Nephron (organoid): ENCODE measurements around the gene NCOA1.

ENCODE experiments used
- H3K27ac Mint-ChIP-seq, 3 experiments: 2 replicates each; pipeline ENCODE4 v1.8.0; 2020; ENCODE audit warnings: mixed read lengths in 3 of 3, mild to moderate bottlenecking in 2 of 3, moderate library complexity in 1 of 3
- H3K27me3 Mint-ChIP-seq: 2 replicates; pipeline ENCODE4 v1.8.0; 2021; ENCODE audit warnings: low read depth, mild to moderate bottlenecking, moderate library complexity, mixed read lengths
- H3K36me3 Mint-ChIP-seq: 2 replicates; pipeline ENCODE4 v1.8.0; 2020; ENCODE audit warnings: low read depth, mixed read lengths
- H3K4me1 Mint-ChIP-seq: 2 replicates; pipeline ENCODE4 v1.8.0; 2020; ENCODE audit warnings: mixed read lengths
- H3K4me3 Mint-ChIP-seq, 3 experiments: 2 replicates each; pipeline ENCODE4 v1.8.0; 2020; ENCODE audit warnings: mild to moderate bottlenecking in 3 of 3, mixed read lengths in 3 of 3, moderate library complexity in 2 of 3
- H3K9me3 Mint-ChIP-seq: 2 replicates; pipeline ENCODE4 v1.8.0; 2020; ENCODE audit warnings: mixed read lengths
- TF ChIP-seq, protein P1 (sequence below), 3 experiments: fragments of 200-600 bp; sonication (generic); IDR thresholded peaks; one replicate each; pipeline ENCODE4 v1.5.0; 2021; ENCODE audit warnings: antibody characterized with exemption in 3 of 3; ENCODE audit not compliant: unreplicated experiment in 3 of 3

The NCOA1 gene

DNA sequence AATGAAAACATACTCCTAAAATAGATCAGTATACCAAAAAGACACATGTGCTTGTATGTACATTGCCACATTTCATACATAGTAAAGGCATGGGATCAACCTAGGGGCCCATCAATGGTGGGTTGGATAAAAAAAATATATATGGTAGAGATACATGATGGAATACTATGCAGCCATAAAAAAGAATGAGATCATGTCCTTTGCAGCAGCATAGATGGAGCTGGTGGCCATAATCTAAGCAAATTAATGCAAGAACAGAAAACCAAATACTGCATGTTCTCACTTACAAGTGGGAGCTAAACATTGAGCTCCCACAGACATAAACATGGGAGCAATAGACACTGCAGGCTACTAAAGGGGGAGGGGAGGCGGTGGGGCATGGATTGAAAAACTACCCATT, 18.6 kb upstream of the NCOA1 start:
- Mint-ChIP-seq H3K4me3 (no peak overlapping the region), H3K9me3 (no peaks in the 10 kb centered on the region), H3K27me3 (no peaks in the 10 kb centered on the region), H3K27ac (no peak overlapping the region), H3K4me1 (no peaks in the 10 kb centered on the region), H3K36me3 (no peaks in the 10 kb centered on the region)
- TF ChIP-seq, protein P1, sequence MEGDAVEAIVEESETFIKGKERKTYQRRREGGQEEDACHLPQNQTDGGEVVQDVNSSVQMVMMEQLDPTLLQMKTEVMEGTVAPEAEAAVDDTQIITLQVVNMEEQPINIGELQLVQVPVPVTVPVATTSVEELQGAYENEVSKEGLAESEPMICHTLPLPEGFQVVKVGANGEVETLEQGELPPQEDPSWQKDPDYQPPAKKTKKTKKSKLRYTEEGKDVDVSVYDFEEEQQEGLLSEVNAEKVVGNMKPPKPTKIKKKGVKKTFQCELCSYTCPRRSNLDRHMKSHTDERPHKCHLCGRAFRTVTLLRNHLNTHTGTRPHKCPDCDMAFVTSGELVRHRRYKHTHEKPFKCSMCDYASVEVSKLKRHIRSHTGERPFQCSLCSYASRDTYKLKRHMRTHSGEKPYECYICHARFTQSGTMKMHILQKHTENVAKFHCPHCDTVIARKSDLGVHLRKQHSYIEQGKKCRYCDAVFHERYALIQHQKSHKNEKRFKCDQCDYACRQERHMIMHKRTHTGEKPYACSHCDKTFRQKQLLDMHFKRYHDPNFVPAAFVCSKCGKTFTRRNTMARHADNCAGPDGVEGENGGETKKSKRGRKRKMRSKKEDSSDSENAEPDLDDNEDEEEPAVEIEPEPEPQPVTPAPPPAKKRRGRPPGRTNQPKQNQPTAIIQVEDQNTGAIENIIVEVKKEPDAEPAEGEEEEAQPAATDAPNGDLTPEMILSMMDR (IDR thresholded peaks at IDR 0.05; ENCODE audit: unreplicated experiment in 3 of 3), result no peak

DNA sequence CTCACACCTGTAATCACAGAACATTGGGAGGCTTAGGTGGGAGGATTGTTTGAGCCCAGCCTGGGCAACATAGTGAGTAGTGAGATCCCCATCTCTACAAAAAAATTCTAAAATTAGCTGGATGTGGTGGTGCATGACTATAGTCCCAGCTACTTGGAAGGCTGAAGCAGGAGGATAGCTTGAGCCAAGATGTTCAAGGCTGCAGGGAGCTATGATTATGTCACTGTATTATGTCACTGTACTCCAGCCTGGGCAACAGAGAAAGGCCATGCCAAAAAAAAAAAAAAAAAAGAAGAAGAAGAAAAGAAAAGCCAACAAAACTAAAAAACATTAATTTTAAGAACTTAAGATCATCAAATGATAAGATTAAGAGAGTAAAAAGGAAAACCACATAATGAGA, 17.4 kb upstream of the NCOA1 start:
- TF ChIP-seq, protein P1 (IDR thresholded peaks at IDR 0.05; ENCODE audit: unreplicated experiment in 3 of 3), result no peak
- H3K4me1 Mint-ChIP-seq, result no peaks in the 10 kb centered on the region
- H3K36me3 Mint-ChIP-seq, result no peaks in the 10 kb centered on the region
- H3K4me3 Mint-ChIP-seq, result no peak overlapping the region
- no peaks in the 10 kb centered on the region for H3K9me3 Mint-ChIP-seq
- no peaks in the 10 kb centered on the region for H3K27me3 Mint-ChIP-seq
- no peak overlapping the region for H3K27ac Mint-ChIP-seq

DNA sequence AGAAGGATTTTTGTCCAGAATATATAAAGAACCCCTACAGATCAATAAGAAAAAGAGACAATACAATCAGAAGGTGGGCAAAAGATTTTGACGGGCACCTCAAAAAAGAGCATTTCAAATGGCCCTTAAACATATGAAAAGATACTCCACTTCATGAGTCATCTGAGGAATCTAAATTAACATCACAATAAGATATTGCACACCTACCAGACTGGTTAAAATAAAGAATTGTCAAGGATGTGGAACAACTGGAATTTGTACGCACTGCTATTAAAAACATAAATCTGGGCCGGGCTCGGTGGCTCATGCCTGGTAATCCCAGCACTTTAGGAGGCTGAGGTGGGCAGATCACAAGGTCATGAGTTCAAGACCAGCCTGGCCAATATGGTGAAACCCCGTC, 17.0 kb upstream of the NCOA1 start:
- H3K36me3 Mint-ChIP-seq, result no peaks in the 10 kb centered on the region
- H3K27me3 Mint-ChIP-seq, result no peaks in the 10 kb centered on the region
- TF ChIP-seq, protein P1 (IDR thresholded peaks at IDR 0.05; ENCODE audit: unreplicated experiment in 3 of 3), result no peak
- no peak overlapping the region for H3K27ac Mint-ChIP-seq
- no peaks in the 10 kb centered on the region for H3K4me1 Mint-ChIP-seq
- H3K9me3 Mint-ChIP-seq, result no peaks in the 10 kb centered on the region
- no peak overlapping the region for H3K4me3 Mint-ChIP-seq

DNA sequence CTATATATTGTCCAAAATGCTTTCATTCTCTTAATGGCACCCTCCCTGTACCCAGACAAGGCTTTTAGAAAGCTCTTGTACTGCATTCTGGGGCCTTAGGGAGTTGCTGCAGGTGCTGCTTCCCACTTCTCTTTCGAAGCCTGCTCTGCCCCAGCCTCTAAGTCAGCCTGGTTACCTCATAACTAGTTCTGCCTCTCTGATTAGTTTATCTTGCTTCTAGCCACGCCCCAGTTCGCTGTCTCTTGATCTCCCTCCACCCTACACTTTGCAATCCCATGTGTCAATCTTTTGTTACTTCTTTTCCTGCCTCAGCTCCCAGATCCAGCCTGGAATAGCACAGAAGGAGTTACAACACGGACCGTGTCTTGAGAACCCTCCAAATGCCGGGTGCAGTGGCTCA, 13.8 kb upstream of the NCOA1 start:
- no peaks in the 10 kb centered on the region for H3K4me1 Mint-ChIP-seq
- no peaks in the 10 kb centered on the region for H3K36me3 Mint-ChIP-seq
- TF ChIP-seq, protein P1 (IDR thresholded peaks at IDR 0.05; ENCODE audit: unreplicated experiment in 3 of 3), result no peak
- peaks cover 4% of the 10 kb centered on the region for H3K9me3 Mint-ChIP-seq
- H3K27ac Mint-ChIP-seq, result no peak overlapping the region
- H3K27me3 Mint-ChIP-seq, result no peaks in the 10 kb centered on the region
- H3K4me3 Mint-ChIP-seq, result no peak overlapping the region

DNA sequence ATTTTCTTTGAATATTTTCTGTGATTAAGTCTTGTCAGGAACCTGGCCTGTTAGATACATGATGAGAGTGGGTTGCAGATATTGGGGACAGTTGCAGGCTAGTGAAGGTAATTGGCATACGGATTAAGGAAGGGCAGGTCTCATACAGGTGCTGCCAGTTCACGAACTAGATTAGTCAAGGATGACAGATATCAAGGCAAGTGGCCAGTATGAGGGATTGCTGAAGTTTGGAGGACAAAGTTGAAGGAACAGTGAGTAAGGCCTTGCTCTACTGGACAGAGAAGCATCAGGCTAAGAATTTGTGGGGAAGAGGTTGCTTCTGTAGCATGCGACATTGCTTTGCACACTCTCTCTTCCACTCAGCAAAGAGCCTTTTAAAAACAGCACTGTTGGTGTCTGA, 12.8 kb upstream of the NCOA1 start:
- TF ChIP-seq, protein P1 (IDR thresholded peaks at IDR 0.05; ENCODE audit: unreplicated experiment in 3 of 3), result no peak
- Mint-ChIP-seq H3K4me3 (no peak overlapping the region), H3K9me3 (peaks cover 4% of the 10 kb centered on the region), H3K36me3 (no peaks in the 10 kb centered on the region), H3K27ac (no peak overlapping the region), H3K27me3 (no peaks in the 10 kb centered on the region), H3K4me1 (no peaks in the 10 kb centered on the region)

DNA sequence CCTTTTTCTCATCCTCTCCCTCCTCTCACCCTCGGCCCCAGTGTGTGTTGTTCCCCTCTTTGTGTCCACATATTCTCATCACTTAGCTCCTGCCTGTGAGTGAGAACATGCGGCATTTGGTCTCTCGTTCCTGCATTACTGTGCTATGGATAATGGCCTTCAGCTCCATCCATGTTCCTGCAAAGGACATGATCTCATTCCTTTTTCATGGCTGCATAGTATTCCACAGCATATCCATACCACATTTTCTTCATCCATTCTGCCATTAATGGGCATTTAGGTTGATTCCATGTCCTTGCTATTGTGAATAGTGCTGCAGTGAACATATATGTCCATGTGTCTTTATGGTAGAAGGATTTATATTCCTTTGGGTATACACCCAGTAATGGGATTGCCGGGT, 10.8 kb upstream of the NCOA1 start:
- Mint-ChIP-seq H3K27me3 (no peaks in the 10 kb centered on the region), H3K36me3 (no peaks in the 10 kb centered on the region), H3K9me3 (peaks cover 7% of the 10 kb centered on the region), H3K4me1 (peaks cover 9% of the 10 kb centered on the region), H3K27ac (no peak overlapping the region), H3K4me3 (no peak overlapping the region)
- TF ChIP-seq, protein P1 (IDR thresholded peaks at IDR 0.05; ENCODE audit: unreplicated experiment in 3 of 3), result no peak
